ENCODE results near the gene BBX.

Gene BBX

GRCh38 chr3:107506458-107506857, 16.3 kb upstream of the BBX start:
- DNase-seq (ENCODE audit: low read depth), result no peak
- no peak for TF ChIP-seq CTCF (IDR thresholded peaks at IDR 0.05; ENCODE audit: insufficient read depth, low read depth, low read length, missing control alignments)
- no peak overlapping the region for H3K4me3 ChIP-seq (ENCODE audit: low read depth, low read length)

GRCh38 chr3:107508331-107508730, 14.4 kb upstream of the BBX start:
- TF ChIP-seq CTCF (IDR thresholded peaks at IDR 0.05; ENCODE audit: insufficient read depth, low read depth, low read length, missing control alignments), result no peak
- no peak for DNase-seq (ENCODE audit: low read depth)
- H3K4me3 ChIP-seq (ENCODE audit: low read depth, low read length), result no peak overlapping the region

GRCh38 chr3:107512108-107512507, 10.7 kb upstream of the BBX start:
- no peak for TF ChIP-seq CTCF (IDR thresholded peaks at IDR 0.05; ENCODE audit: insufficient read depth, low read depth, low read length, missing control alignments)
- DNase-seq (ENCODE audit: low read depth), result no peak
- H3K4me3 ChIP-seq (ENCODE audit: low read depth, low read length), result no peak overlapping the region

GRCh38 chr3:107514453-107514852, 8.3 kb upstream of the BBX start:
- TF ChIP-seq CTCF (IDR thresholded peaks at IDR 0.05; ENCODE audit: insufficient read depth, low read depth, low read length, missing control alignments), result no peak
- no peak overlapping the region for H3K4me3 ChIP-seq (ENCODE audit: low read depth, low read length)
- no peak for DNase-seq (ENCODE audit: low read depth)

- no peak for DNase-seq (ENCODE audit: low read depth)
- TF ChIP-seq CTCF (IDR thresholded peaks at IDR 0.05; ENCODE audit: insufficient read depth, low read depth, low read length, missing control alignments), result no peak
- H3K4me3 ChIP-seq (ENCODE audit: low read depth, low read length), result no peak overlapping the region
These were observed 6.3 kb upstream of the BBX start for GRCh38 chr3:107516475-107516874.

GRCh38 chr3:107520535-107520934, 2.2 kb upstream of the BBX start:
- no peak for TF ChIP-seq CTCF (IDR thresholded peaks at IDR 0.05; ENCODE audit: insufficient read depth, low read depth, low read length, missing control alignments)

GRCh38 chr3:107521469-107522059, 1.2 kb upstream of the BBX start:
- H3K4me3 ChIP-seq (ENCODE audit: low read depth, low read length), result no peak overlapping the region
- peak; percentile 23 for DNase-seq (ENCODE audit: low read depth)
- TF ChIP-seq CTCF (IDR thresholded peaks at IDR 0.05; ENCODE audit: insufficient read depth, low read depth, low read length, missing control alignments), result no peak

More at GRCh38 chr3:107520535-107520934, 2.2 kb upstream of the BBX start:
- H3K4me3 ChIP-seq (ENCODE audit: low read depth, low read length), result no peak overlapping the region
- no peak for DNase-seq (ENCODE audit: low read depth)

Measured in GM12865 (cell line).